H9 (cell line): ENCODE results near the gene OGFR. TPM values are rescaled to one million over a fixed set of nuclear protein-coding genes. Genes with fewer than 3 reads are reported as not detected.

Experiments used
- DNase-seq: peaks from one replicate; pipeline ENCODE4 v3.0.0-alpha.2; 2017
- H2AFZ ChIP-seq: one replicate; pipeline ENCODE4 v1.6.1; 2013; ENCODE audit warnings: mild to moderate bottlenecking, low read length, control low read depth, moderate library complexity
- H2AK5ac ChIP-seq: 2 replicates; pipeline ENCODE4 v1.6.1; 2013; ENCODE audit warnings: low read length, control low read depth, mixed read lengths; ENCODE audit not compliant: insufficient read length
- H2BK120ac ChIP-seq: one replicate; pipeline ENCODE4 v1.6.1; 2013; ENCODE audit warnings: low read depth, mild to moderate bottlenecking, low read length, control low read depth, inconsistent platforms; ENCODE audit not compliant: poor library complexity, severe bottlenecking
- H2BK12ac ChIP-seq: 2 replicates; pipeline ENCODE4 v1.6.1; 2013; ENCODE audit warnings: low read length, control low read depth, mixed read lengths, low read depth; ENCODE audit not compliant: insufficient read length
- H2BK15ac ChIP-seq: 2 replicates; pipeline ENCODE4 v1.6.1; 2013; ENCODE audit warnings: low read depth, low read length, control low read depth
- H2BK20ac ChIP-seq: one replicate; pipeline ENCODE4 v1.6.1; 2013; ENCODE audit warnings: low read depth, mild to moderate bottlenecking, low read length, control low read depth, inconsistent platforms; ENCODE audit not compliant: poor library complexity, severe bottlenecking
- H2BK5ac ChIP-seq: 2 replicates; pipeline ENCODE4 v1.6.1; 2013; ENCODE audit warnings: low read length, control low read depth, mixed read lengths; ENCODE audit not compliant: insufficient read length
- H3K14ac ChIP-seq: 2 replicates; pipeline ENCODE4 v1.6.1; 2013; ENCODE audit warnings: low read length, control low read depth; ENCODE audit not compliant: insufficient read depth
- H3K18ac ChIP-seq: 2 replicates; pipeline ENCODE4 v1.6.1; 2013; ENCODE audit warnings: low read depth, mild to moderate bottlenecking, mixed read lengths, low read length, control low read depth; ENCODE audit not compliant: insufficient read length
- H3K23ac ChIP-seq: 2 replicates; pipeline ENCODE4 v1.6.1; 2013; ENCODE audit warnings: low read length, control low read depth, mixed read lengths, low read depth; ENCODE audit not compliant: insufficient read length
- H3K23me2 ChIP-seq: 2 replicates; pipeline ENCODE4 v1.6.1; 2013; ENCODE audit warnings: low read depth, mild to moderate bottlenecking, mixed read lengths, low read length, control low read depth; ENCODE audit not compliant: insufficient read length, poor library complexity, severe bottlenecking
- H3K27ac ChIP-seq: 2 replicates; pipeline ENCODE4 v1.5.1; 2013; ENCODE audit warnings: low read length, control low read depth, mixed read lengths, low read depth; ENCODE audit not compliant: insufficient read length
- H3K27me3 ChIP-seq: 2 replicates; pipeline ENCODE4 v1.6.1; 2013; ENCODE audit warnings: low read length, control low read depth, inconsistent platforms; ENCODE audit not compliant: insufficient read depth
- H3K4ac ChIP-seq: 2 replicates; pipeline ENCODE4 v1.6.1; 2013; ENCODE audit warnings: low read depth, mild to moderate bottlenecking, control low read depth, inconsistent platforms, low read length, moderate library complexity
- H3K4me1 ChIP-seq: 2 replicates; pipeline ENCODE4 v1.6.1; 2013; ENCODE audit warnings: low read length, control low read depth, inconsistent platforms; ENCODE audit not compliant: insufficient read depth
- H3K4me2 ChIP-seq: 2 replicates; pipeline ENCODE4 v1.6.1; 2013; ENCODE audit warnings: low read length, control low read depth, mixed read lengths; ENCODE audit not compliant: insufficient read length, insufficient read depth
- H3K56ac ChIP-seq: 2 replicates; pipeline ENCODE4 v1.6.1; 2013; ENCODE audit warnings: low read depth, mild to moderate bottlenecking, mixed read lengths, low read length, control low read depth; ENCODE audit not compliant: insufficient read length
- H3K79me1 ChIP-seq: 2 replicates; pipeline ENCODE4 v1.6.1; 2013; ENCODE audit warnings: low read depth, mild to moderate bottlenecking, moderate library complexity, low read length, control low read depth, inconsistent platforms; ENCODE audit not compliant: insufficient read depth, poor library complexity, severe bottlenecking
- H3K79me2 ChIP-seq: 2 replicates; pipeline ENCODE4 v1.6.1; 2013; ENCODE audit warnings: low read length, control low read depth, inconsistent platforms; ENCODE audit not compliant: insufficient read depth
- H3K9ac ChIP-seq: 2 replicates; pipeline ENCODE4 v1.6.1; 2013; ENCODE audit warnings: low read length, control low read depth, mixed read lengths; ENCODE audit not compliant: insufficient read length; ENCODE audit errors: extremely low read depth
- H3K9me3 ChIP-seq: one replicate; pipeline ENCODE4 v1.6.1; 2013; ENCODE audit warnings: low read depth, low read length, inconsistent platforms; ENCODE audit not compliant: control insufficient read depth
- H3T11ph ChIP-seq: one replicate; pipeline ENCODE4 v1.6.1; 2013; ENCODE audit warnings: mild to moderate bottlenecking, low read length, control low read depth, inconsistent platforms
- H4K20me1 ChIP-seq: one replicate; pipeline ENCODE4 v1.6.1; 2013; ENCODE audit not compliant: control insufficient read depth, insufficient read length, insufficient read depth
- H4K5ac ChIP-seq: 2 replicates; pipeline ENCODE4 v1.6.1; 2013; ENCODE audit warnings: low read depth, mild to moderate bottlenecking, mixed read lengths, low read length, control low read depth; ENCODE audit not compliant: insufficient read length
- H4K8ac ChIP-seq: replicated peaks from 2 replicates; pipeline ENCODE4 v1.6.1; 2013; ENCODE audit warnings: low read length, control low read depth, mixed read lengths, low read depth; ENCODE audit not compliant: insufficient read length
- H4K91ac ChIP-seq: 2 replicates; pipeline ENCODE4 v1.6.1; 2013; ENCODE audit warnings: low read depth, mild to moderate bottlenecking, moderate library complexity, mixed read lengths, low read length, control low read depth; ENCODE audit not compliant: insufficient read length
- H3K27ac Mint-ChIP-seq, 3 experiments: 2 replicates in 2 of 3; 3 replicates in 1 of 3; pipeline ENCODE4 v1.8.0; 2020 to 2021; ENCODE audit warnings: mixed read lengths in 3 of 3, mild to moderate bottlenecking in 1 of 3, moderate library complexity in 1 of 3
- H3K27me3 Mint-ChIP-seq: 2 replicates; pipeline ENCODE4 v1.8.0; 2021; ENCODE audit warnings: low read depth, mild to moderate bottlenecking, moderate library complexity, mixed read lengths
- H3K36me3 Mint-ChIP-seq, 3 experiments: 2 replicates in 2 of 3; 3 replicates in 1 of 3; pipeline ENCODE4 v1.8.0; 2020 to 2021; ENCODE audit warnings: low read depth in 3 of 3, mixed read lengths in 3 of 3; ENCODE audit not compliant: insufficient read depth in 1 of 3
- H3K4me1 Mint-ChIP-seq, 2 experiments: 2 replicates each; pipeline ENCODE4 v1.8.0; 2020; ENCODE audit warnings: mixed read lengths in 2 of 2
- H3K4me3 Mint-ChIP-seq, 2 experiments: 2 replicates in 1 of 2; 3 replicates in 1 of 2; pipeline ENCODE4 v1.8.0; 2020 to 2021; ENCODE audit warnings: mild to moderate bottlenecking in 2 of 2, mixed read lengths in 2 of 2, moderate library complexity in 1 of 2
- H3K9me3 Mint-ChIP-seq, 2 experiments: 2 replicates in 1 of 2; 3 replicates in 1 of 2; pipeline ENCODE4 v1.8.0; 2020; ENCODE audit warnings: mild to moderate bottlenecking in 2 of 2, mixed read lengths in 2 of 2, moderate library complexity in 1 of 2
- CTCF ChIP-seq: fragments of 200-600 bp; sonication (generic); conservative IDR thresholded peaks from 3 replicates; pipeline ENCODE4 v1.8.0; 2021; ENCODE audit warnings: antibody characterized with exemption, mild to moderate bottlenecking
- WGBS: extraction: QIAGEN DNeasy Blood & Tissue Kit; methylation state at CpG from one replicate; pipeline ENCODE4 v1.1.7; 2013; ENCODE audit warnings: missing lambda C conversion rate, low lambda C conversion rate, mixed read lengths; ENCODE audit not compliant: insufficient read length; ENCODE audit errors: extremely low coverage; 5-methylcytosine and 5-hydroxymethylcytosine counted together
- total RNA-seq: library from RNA; stranded (reverse); gene quantifications from 2 replicates; pipeline ENCODE4 v1.2.1, GENCODE V29; 2021

Gene OGFR
- total RNA-seq, 1 experiment from 2014 or later: 33.1 TPM

DNA sequence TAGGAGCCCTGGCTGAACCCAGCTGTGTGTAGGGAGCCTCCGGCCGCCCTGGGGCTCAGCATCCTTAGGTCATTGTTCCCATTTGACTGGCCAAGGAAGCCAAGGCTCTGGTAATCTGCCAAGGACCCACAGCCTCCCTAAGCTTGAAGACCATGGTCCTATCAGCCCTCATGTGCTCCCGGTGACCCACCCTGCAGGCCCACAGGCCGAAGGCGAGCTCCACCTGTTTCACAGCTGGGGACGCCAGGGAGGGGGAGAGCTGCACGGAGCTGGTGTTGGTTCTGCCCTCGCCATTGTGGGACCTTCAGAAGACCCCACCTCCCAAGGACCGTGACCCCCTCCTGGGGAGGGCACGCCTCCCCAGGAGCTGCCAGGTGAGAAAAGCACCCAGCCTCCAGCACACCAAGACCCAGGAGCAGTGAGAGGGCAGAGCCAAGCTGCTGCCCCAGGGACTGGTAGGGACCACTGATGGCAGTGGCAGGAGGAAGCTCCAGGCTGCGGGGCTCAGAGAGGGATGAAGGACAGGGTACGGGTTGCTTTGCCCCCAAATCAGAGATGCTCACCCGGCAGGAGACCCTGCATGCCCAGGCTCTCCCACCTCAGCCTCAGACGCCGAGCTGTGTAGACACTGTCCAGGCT is 39.1 kb upstream of the OGFR start:
- Histone ChIP-seq H3T11ph (no peak overlapping the region), H3K18ac (no peak overlapping the region), H3K9ac (no peak overlapping the region), H3K79me2 (no peaks in the 10 kb centered on the region), H4K8ac (no peak overlapping the region), H3K4me1 (no peaks in the 10 kb centered on the region), H3K79me1 (no peaks in the 10 kb centered on the region), H2BK120ac (no peak overlapping the region), H3K9me3 (no peaks in the 10 kb centered on the region), H3K4me2 (no peak overlapping the region), H3K56ac (no peak overlapping the region), H2BK5ac (no peak overlapping the region), H4K91ac (no peak overlapping the region), H2BK12ac (no peak overlapping the region), H2BK15ac (no peak overlapping the region), H3K23me2 (no peaks in the 10 kb centered on the region), H2AK5ac (no peak overlapping the region), H4K5ac (no peak overlapping the region), H2BK20ac (no peak overlapping the region), H3K14ac (no peak overlapping the region), H3K27ac (no peak overlapping the region), H3K4ac (no peak overlapping the region), H3K23ac (no peak overlapping the region), H4K20me1 (no peaks in the 10 kb centered on the region), H2AFZ (no peak overlapping the region), H3K27me3 (no peaks in the 10 kb centered on the region)
- TF ChIP-seq CTCF: no peak
- H3K4me3 Mint-ChIP-seq: no peak overlapping the region
- H3K36me3 Mint-ChIP-seq: no peaks in the 10 kb centered on the region
- no peaks in the 10 kb centered on the region; a peak in 1 of 5 replicates for H3K9me3 Mint-ChIP-seq
- peaks cover 2 to 11% of the 10 kb centered on the region in 2 experiments; a peak in 3 of 4 replicates for H3K4me1 Mint-ChIP-seq
- no CpG with 5 or more reads among the region's 15 CpGs for WGBS
- H3K27me3 Mint-ChIP-seq: peaks cover 8% of the 10 kb centered on the region
- no peak for DNase-seq
- H3K27ac Mint-ChIP-seq: no peak overlapping the region
